H1 (cell line): ENCODE results near the gene TSR3. TPM values are rescaled to one million over a fixed set of nuclear protein-coding genes. Genes with fewer than 3 reads are reported as not detected.

Experiments
- CEBPB ChIP-seq: IDR thresholded peaks from 2 replicates; pipeline ENCODE4 v1.6.1; 2012; ENCODE audit warnings: low read depth, low read length
- FOSL1 ChIP-seq: IDR thresholded peaks from 2 replicates; pipeline ENCODE4 v1.6.1; 2011; ENCODE audit warnings: mild to moderate bottlenecking, low read depth, low read length, moderate library complexity; ENCODE audit not compliant: insufficient read depth
- JUN ChIP-seq: IDR thresholded peaks from 2 replicates; pipeline ENCODE4 v1.6.1; 2011; ENCODE audit warnings: low read depth, mild to moderate bottlenecking, improper control_type of control experiment, low read length
- POLR2AphosphoS5 ChIP-seq: IDR thresholded peaks from 2 replicates; pipeline ENCODE4 v1.6.1; 2011; ENCODE audit warnings: low read depth, low read length
- RNF2 ChIP-seq: fragments of 200-900, 300-1000 bp; sonication (generic); IDR thresholded peaks from 2 replicates; pipeline ENCODE4 v1.7.1; 2016; ENCODE audit warnings: borderline replicate concordance, low read depth, mild to moderate bottlenecking, antibody characterized with exemption, low read length; ENCODE audit not compliant: poor library complexity, severe bottlenecking; ENCODE audit errors: missing control alignments
- TCF12 ChIP-seq: IDR thresholded peaks from 2 replicates; pipeline ENCODE4 v1.6.1; 2011; ENCODE audit warnings: low read depth, mild to moderate bottlenecking, low read length
- polyA plus RNA-seq, 7 experiments: library from polyadenylated mRNA; depleted of rRNA in 3 of 7; stranded (reverse) in 5 of 7; unstranded in 2 of 7; fragments of >200 nt in 5 of 7; fragments of 200-250 nt in 2 of 7; gene quantifications; 1 replicate in 5 of 7; 2 replicates in 1 of 7; 4 replicates in 1 of 7; pipeline versions ENCODE4 v1.2.1 to v1.2.3, GENCODE V29; 2011 to 2013; ENCODE audit warnings: missing spikeins in 2 of 7, mixed read lengths in 2 of 7
- total RNA-seq: library from RNA; stranded (reverse); fragmentation: NEBNext Ultra II Directional; extraction: Animal tissue kit (Norgen Biotek cat#: 25700); gene quantifications from 2 replicates; pipeline ENCODE4 v1.2.1, GENCODE V29; 2021

The TSR3 gene
- total and polyA plus RNA-seq, 2 of the 8 experiments (the other 6 are each of a cell fraction or from before 2014, with no cell fraction given) = 43.1 to 52.3 TPM

- TF ChIP-seq FOSL1 (no peak), CEBPB (no peak), RNF2 (no peak), JUN (no peak), POLR2AphosphoS5 (no peak), TCF12 (no peak)
Observed at GRCh38 chr16:1380195-1380594, 28.5 kb upstream of the TSR3 start (continued).
